Stimulated activated CD4-positive, alpha-beta T cell treated with anti-CD3 and anti-CD28 coated beads, Interleukin-1b, Interleukin-23, amount 100 ng/mL, for 1 hour (primary cell): Measurements from ENCODE around the gene CYP2S1.
A peak's percentile ranks its signal among the peaks of the same experiment; 100 is the strongest.

Experiments
- DNase-seq, 2 donors: peaks; one replicate each; pipeline ENCODE4 v3.0.0-alpha.2; 2020; ENCODE audit warnings: low read depth in 2 of 2

CYP2S1 gene

DNA sequence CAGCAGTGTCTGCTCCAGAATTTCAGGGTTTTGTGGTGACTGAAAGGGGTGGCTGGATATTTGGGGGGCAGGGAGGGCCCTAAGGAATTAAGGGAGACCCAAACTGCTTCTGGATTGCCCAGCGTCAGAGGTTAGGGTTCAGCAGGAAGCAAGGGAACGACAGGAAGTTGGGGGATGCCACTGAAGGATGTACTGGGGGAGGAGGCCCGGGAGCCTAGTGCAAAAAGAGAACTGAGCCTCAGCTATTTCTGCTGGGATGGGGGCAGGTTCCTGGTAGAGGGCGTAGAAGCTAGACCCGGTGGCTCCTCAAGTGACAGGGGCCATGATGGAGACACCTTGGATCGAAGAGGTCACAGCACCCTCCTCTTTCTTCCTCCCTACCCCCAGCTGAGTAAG lies 1.1 kb downstream of the CYP2S1 start:
- DNase-seq, result no peak

DNA sequence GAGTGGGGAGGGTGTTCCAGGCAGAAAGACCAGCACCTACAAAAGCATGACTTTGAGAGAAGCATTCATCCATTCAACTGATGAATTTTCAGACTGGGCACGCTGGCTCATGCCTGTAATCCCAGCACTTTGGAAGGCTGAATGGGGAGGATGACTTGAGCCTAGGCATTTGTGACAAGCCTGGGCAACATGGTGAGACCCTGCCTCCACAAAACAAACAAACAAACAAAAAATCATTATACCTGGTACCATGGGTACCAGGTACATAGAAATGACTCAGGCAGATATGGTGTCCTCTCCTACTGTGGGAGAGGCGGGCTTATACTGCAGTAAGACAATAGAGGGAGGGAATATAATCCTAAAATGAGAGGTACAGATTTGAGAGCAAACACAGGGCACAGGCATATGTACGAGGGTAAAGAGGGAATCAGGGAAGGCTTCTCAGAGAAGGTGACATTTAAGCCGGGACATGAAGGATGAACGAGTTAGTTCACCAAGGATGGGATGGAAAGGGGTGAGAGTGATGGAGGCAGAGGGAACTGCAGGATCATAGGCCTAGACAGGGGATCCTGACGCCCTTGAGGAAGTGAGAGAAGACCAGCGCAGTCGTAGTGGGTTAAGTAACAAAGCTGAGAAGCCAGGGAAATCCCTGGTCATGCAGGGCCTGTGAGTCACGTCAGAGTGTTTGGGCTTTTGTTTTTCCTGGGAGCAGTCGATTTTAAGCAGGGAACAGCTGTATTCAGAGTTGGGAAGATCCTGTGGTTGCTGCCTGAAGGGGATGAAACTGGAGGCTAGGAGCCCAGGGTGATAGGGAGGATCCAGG lies 2.9 kb downstream of the CYP2S1 start:
- no peak for DNase-seq

DNA sequence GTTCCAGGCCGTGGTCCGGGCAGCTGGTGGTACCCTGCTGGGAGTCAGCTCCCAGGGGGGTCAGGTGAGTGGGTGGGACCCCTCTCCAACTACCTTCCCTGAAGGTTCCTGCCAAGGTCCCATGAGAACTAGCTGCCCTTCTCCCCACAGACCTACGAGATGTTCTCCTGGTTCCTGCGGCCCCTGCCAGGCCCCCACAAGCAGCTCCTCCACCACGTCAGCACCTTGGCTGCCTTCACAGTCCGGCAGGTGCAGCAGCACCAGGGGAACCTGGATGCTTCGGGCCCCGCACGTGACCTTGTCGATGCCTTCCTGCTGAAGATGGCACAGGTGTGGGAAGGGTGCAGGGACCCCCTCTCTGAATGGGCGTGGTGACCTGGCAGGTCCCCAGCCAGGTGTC lies 5.5 kb downstream of the CYP2S1 start:
- DNase-seq, result no peak

DNA sequence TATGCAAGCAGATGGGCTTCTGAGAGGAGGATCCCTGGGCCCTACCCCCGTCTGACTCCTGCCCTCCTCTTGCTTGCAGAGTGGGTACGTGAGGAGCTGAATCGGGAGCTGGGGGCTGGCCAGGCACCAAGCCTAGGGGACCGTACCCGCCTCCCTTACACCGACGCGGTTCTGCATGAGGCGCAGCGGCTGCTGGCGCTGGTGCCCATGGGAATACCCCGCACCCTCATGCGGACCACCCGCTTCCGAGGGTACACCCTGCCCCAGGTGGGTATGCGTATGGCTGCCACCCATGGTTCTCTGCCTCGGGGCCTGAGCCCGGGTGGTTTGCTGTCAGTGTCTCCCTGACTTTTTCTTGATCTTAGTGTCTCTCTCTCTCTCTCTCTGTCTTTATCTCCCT lies 10.4 kb downstream of the CYP2S1 start:
- DNase-seq, result no peak

DNA sequence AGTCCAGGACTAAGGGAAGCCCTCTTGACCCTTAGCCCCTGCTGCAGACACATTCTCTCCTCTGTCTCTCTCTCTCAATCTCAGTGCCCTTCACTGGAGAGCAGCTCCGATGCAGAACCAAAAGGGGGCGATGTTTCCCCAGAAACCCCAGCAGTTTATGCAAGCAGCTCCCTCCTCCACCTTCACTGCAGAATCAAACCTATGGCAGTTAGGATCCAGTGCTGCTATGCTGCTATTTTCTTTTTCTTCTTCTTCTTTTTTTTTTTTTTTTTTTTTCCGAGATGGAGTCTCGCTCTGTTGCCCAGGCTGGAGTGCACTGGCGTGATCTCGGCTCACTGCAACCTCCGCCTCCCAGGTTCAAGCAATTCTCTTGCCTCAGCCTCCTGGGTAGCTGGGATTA lies 11.3 kb downstream of the CYP2S1 start:
- peak; percentile 68 to 75 for DNase-seq

DNA sequence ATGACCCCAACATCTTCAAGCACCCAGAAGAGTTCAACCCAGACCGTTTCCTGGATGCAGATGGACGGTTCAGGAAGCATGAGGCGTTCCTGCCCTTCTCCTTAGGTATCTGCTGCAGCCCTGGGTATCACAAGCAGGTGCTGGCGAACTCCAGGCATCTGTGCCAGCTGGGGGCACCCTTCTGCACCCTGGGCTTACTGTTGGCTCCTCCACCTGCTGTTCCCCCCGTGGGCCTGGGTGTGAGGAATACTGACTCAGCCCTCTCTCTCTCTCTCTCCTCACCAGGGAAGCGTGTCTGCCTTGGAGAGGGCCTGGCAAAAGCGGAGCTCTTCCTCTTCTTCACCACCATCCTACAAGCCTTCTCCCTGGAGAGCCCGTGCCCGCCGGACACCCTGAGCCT lies 13.0 kb downstream of the CYP2S1 start:
- no peak for DNase-seq

DNA sequence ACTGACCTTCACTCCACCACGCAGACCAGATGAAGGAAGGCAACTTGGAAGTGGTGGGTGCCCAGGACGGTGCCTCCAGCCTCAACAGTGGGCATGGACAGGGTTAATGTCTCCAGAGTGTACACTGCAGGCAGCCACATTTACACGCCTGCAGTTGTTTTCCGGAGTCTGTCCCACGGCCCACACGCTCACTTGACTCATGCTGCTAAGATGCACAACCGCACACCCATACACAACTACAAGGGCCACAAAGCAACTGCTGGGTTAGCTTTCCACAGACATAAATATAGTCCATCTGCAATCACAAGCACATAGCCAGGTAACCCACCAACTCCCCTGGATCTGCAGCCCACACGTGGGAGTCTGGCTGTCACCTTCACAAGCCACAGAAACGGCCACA lies 13.4 kb downstream of the CYP2S1 start:
- no peak for DNase-seq

DNA sequence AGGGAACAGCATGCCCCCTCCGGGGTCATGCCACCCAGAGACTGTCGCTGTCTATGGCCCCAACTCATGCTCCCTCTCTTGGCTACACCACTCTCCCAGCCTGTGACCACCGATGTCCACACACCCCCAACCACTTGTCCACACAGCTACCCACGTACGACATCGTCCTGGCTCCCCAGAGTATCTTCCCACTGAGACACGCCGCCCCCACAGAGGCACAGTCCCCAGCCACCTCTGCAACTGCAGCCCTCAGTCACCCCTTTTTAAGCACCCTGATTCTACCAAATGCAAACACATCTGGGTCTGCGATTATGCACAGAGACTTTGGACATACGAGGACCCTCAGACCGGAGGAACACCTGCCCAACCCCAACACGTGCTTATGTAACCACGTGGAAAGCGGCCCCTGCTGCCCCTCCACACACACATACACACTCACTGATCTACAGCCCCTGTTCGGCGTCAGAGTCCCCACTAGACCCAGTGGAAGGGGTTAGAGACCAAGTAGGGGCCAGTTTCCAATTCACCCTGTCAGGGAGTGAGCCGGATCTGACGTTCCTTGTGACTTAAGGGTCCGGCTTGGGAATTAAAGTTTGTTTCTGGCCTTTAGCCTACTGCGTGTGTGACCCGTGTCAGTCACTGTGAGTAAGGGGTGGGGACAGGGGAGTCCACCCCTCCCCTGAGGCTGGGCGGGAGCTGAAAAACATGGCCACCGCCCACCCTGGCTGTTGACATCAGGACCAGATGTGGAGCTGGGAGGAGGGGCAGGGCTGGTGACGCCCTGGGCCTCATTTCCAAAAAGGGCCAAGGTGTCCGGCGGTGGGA lies 14.1 kb downstream of the CYP2S1 start:
- no peak for DNase-seq

DNA sequence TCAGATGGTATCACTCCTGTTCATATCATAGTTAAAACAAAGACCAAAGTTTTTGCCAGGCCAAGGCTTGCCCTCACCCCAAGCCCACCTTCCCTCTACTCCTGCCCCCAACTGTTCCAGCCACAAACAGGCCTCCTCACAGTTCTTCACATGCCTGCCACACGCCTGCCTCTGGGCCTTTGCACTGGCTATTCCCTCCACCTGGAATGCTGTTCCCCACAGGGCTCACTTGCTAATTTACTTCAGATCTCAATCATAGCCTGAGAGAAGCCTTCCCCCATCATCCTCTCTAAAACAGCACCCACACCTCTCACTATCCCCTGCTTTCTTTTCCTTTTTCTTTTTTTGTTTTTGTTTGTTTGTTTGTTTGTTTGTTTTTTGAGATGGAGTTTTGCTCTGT lies 21.1 kb downstream of the CYP2S1 start:
- no peak for DNase-seq

DNA sequence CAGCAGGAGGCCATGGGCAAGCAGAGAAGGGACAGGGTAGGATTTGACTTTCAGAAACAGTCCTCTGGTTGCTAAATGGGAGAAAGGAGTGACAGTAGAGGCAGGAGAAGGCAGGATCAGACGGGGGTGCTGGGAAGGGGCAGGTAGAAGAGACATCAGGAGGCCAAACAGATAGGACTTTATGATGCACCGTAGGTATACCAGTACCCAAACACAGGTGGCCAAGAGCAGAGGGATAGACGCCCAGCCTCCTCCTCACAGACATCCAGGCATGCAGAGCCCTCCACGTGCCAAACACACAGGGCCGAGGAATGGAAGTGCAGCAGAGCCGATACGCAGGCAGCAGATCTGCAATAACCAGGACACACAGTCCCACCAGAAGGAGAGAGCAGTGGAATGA lies 24.7 kb downstream of the CYP2S1 start:
- no peak for DNase-seq

DNA sequence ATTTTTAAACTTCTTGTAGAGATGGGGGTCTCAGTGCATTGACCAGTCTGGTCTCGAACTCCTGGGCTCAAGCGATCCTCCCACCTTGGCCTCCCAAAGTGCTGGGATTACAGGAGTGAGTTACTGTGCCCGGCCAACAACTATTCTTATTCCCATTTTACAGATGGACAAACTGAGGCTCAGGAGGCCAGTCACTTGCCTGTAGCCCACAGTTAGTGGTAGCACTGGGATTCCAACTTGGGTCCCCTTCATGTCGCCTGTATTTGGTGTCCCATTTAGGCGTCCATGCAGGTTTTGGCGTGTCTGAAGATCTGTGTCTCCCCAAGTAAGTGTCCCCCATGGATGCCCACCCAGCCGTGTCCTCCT lies 25.2 kb downstream of the CYP2S1 start:
- no peak for DNase-seq

DNA sequence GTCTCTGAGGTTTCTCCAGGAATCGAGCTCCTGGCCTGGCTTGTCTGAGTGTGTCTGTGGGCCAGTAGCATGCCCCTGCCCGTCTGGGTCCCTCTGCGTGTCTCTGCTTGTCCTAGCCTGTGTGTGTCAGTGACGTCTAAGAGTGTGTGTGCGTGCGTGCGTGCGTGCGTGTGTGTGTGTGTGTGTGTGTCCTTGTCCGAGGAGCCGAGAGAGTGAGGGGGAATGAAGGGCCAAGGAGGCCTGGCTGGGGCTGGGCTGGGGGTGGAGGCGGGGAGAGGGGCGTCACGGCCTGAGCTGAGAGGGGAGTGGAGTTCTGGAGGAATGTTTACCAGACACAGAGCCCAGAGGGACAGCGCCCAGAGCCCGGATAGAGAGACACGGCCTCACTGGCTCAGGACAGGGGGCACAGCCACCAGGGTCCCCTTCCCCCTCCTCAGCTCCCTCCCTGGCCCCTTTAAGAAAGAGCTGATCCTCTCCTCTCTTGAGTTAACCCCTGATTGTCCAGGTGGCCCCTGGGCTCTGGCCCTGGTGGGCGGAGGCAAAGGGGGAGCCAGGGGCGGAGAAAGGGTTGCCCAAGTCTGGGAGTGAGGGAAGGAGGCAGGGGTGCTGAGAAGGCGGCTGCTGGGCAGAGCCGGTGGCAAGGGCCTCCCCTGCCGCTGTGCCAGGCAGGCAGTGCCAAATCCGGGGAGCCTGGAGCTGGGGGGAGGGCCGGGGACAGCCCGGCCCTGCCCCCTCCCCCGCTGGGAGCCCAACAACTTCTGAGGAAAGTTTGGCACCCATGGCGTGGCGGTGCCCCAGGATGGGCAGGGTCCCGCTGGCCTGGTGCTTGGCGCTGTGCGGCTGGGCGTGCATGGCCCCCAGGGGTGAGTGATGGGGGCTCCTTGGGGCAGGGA lies 25.8 kb downstream of the CYP2S1 start, which contains the start of gene AXL:
Gene AXL, plus strand, starts transcription at position 609 of the 893 bp plus-strand sequence. Its CDS starts 170 bp downstream, at position 779.
- no peak for DNase-seq

DNA sequence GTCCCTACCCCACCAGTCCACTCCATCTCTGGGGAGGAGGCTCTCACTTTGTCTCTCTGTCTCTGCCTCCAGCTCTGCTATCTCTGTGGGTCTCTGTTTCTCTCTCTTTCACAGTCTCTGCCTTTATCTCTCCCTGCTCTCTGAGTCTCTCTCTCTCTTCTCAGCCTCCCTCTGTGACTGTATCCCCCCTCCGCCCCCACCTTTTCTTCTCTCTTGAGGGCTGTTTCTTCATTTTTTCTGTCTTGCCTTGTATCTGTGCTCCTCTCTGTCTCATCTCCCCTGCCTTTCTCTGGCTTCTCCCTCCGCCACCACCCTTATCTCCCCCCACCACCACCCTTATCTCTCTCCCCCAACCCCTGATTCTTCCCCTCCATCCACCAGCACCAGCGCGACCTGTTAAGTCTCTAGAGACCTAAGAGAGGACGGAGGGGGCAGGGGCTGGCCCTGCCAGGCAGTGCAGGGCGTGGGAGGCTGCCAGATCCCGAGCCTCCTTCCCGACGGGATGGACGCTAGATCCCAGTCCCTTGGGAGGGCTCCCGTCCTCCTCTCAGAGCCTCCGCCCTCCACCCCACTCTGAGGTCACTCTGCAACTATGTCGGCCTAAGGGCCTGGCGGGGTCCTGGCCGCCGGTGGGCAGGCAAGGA lies 27.0 kb downstream of the CYP2S1 start:
- DNase-seq, result no peak

DNA sequence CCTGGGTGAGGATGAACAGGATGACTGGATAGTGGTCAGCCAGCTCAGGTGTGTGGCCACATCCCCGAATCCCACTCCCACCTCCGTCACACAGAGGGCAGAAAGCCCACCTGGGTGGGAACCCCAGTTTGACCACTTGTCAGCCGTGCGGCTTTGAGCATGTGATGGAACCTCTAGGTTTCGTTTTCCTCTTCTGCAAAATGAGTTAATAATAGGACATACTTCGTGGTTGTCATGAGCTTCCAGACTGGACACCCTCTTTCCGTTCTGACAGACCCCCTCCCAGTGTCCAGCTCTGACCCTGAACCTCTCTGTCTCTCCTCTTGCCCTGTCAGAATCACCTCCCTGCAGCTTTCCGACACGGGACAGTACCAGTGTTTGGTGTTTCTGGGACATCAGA lies 27.8 kb downstream of the CYP2S1 start:
- no peak for DNase-seq

DNA sequence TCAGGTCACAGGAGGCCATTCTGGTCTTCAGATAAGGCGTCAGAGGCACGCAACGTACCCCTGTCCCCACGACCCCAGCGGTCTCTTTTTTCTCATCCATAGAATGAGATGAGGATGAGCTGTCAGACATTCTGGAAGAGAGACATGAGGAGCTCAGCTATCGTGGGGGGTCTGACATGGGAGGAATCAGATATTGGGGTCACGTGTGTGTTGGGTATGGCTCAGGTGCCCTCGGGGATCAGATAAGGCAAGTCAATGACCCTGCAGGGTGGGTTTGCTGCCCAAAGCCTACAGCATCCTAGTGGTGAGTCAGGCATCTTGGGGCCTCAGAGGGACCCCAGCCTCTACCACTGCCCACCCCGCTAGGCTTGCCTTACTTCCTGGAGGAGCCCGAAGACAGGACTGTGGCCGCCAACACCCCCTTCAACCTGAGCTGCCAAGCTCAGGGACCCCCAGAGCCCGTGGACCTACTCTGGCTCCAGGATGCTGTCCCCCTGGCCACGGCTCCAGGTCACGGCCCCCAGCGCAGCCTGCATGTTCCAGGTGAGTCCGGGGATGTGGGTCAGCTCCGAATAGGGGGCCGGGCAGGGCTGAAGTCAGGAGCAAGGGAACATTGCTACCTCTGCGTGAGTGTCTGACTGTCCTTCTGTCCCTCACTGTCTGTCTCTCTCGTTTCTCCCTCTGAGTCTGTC lies 28.6 kb downstream of the CYP2S1 start:
- DNase-seq, result no peak

DNA sequence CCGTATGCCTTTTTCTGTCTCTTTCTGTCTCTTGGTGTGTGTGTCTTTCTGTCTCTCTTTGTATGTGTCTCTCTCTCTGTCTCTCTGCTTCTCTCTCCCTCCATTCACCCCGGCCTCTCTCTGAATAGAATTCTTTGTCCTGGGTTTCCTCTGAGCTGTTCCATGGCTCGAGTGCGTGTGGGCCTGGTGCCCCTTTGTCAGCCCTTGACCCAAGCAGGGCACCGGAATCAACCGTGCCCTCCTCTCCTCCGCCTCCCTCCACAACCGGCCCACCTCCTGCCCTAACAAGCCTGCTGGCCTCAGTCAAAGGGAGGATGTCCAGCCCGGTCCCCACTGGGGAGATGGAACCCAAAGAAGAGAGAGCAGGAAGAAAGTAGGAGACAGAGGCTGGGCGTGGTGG lies 29.2 kb downstream of the CYP2S1 start:
- DNase-seq, result no peak

DNA sequence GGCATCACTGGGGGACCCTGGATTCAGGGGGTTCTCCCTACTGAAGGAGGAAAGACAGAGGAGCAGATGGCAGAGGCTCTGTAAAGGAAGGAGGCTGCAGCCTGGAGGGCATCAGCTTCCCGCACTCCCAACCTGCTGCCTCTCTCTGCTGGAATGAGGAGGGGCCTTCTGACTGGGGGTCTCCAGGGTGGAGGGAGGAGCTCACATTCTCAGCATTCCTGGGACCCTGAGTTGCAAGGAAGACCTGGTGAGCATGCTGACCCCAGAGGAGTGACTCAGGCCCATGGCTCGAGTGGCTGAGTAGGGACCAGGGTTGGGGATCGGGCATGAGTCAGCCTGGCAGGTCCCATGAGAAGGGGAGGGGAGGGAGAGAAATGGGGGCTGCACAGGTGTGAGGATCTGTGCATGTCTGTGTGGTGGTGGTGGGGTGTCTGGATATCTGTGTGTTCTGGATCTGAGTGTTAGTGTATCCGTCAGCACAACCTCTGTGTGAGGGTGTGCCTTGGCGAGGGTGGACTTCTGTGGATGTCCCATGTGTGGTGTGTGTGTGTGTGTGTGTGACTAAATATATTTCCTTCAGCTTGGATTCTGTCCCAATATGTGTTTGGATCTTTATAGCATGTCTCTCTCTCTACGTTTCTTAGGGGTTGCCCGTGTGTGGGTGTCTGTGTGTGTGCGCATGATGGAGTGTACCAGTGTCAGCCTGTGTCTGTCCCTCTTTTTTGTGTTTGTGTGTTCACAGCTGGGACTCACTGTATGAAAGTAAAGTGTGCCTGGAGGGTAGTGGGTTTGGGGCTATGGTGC lies 30.6 kb downstream of the CYP2S1 start:
- DNase-seq, result no peak

DNA sequence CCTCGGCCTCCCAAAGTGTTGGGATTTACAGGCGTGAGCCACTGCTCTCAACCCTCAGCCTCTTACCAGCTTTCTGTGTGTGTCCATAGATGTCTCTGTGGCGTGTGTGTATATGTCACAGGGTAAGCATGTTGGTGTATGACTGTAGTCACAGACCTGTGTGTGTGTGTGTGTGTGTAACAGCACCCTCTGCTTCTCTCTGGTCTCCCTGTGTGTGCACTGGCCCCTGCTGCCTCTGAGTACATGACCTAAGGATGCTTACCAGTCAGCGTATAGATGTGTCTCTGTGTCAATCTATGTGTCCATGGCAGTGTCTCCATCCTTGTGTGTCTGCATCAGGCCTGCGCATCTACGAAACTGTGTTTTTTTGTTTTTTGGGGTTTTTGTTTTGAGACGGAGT lies 31.6 kb downstream of the CYP2S1 start:
- DNase-seq, result no peak

DNA sequence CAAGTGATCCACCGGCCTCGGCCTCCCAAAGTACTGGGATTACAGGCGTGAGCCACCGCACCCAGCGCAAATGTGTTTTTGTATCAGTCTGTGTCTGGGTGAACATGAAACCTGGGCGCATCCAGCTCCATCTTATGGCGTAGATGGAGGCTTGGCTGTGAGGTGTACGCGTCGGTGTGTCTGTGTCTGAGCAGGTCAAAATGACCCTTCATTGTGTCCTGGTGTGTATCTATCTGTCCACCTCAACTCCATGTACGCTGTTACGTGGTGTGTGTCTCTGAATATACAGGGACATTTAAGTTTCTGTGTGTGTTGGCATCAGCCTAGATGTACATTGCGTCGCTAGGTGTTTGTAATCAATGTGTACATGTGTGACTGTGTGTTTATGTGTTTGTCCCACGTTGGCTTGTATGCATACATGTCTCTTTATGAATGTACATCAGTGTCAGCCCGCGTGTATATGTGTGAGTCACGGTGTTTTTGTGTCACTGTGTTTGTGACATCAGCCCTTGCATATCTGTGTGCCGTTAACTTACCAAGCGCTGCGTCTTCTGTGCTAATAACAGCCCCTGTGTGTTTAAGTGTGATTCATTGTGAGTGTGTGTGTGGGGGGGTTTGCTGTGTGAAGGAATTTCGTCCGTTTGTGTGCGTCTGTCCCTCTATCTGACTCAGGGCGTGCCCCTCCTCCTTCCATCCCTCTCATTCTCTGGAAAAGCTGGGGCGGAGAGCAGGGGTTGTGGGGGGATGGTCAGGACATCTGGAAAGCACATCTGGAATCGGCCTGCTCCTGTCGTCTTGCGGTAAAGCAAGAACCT lies 32.4 kb downstream of the CYP2S1 start:
- DNase-seq, result no peak
